NCI-H345 treated with DMSO at 0.1 percent for 48 hours (cell line): Measurements from ENCODE around the gene PHOSPHO2.
"Not testable (repeated sequence)": the region's sequence is repeated elsewhere in the genome, so short reads cannot be mapped to it uniquely, and the experiment has no call there.

Experiments
- DNase-seq: peaks from one replicate; lab custom pipeline; 2025; ENCODE audit not compliant: unreplicated experiment; lab: John Stamatoyannopoulos, UW

The PHOSPHO2 gene

DNA sequence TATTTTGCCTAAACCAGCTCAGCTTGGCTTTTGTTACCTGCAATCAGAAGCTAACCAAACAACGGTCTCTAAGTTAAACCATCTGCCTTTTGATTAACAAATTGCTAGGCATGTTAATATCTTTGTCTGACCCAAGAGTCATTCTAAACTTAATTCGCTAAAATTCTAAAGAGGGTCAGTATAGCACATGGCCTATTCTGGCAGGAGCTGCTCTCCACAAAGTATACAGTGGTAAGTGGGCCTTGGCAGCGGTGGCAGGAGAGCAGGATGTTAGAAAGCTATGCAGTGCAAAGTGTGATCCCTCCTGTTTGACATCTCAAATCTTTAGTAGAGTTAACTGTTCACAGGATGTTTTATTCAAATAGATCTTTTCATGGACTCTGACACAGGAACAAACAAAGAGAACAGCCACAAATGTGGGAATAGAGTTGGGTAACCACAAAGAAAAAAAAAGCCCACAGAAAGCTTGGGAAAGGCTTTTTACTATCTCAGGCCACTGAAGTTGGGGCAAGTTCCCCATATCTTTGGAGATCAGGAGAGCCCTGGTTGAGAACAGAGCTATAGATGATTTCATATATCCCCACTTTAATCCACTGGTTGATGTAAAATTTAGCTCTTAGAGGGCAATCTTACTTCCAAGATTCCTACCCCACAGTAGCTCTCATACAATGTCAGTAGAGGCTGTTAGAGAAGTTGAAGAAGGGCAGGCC, 10.7 kb upstream of the PHOSPHO2 start:
- DNase-seq, result no peak

DNA sequence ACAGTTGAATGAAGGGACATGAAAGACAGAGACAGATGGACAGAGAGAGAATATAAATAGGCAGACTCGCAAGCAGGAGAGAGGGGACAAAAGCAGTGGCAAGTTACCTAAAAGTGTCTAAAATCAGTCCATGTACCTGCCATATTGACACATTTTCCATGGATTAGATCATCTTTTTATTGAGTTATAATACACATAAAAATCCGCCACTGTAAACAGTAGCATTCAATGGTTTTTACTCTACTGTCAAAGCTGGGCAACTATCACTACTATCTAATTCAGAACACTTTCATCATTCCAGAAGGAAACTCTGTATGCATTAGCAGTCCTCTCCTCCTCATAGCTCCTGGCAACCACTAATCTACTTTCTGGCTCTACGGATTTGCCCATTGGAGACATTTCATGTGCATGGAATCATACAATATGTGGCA, 10.1 kb upstream of the PHOSPHO2 start:
- no peak for DNase-seq

DNA sequence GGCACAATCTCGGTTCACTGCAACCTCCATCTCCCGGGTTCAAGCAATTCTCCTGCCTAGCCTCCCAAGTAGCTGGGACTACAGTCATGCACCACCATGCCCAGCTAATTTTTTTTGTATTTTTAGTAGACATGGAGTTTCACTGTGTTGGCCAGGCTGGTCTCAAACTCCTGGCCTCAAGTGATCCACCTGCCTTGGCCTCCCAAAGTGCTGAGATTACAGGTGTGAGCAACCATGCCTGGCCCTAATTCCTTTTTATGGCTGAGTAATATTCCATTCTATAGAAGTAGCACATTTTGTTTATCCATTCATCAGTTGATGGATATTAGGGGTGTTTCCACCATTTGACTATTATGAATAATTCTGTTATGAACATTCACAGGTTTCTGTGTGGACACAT, 9.6 kb upstream of the PHOSPHO2 start:
- not testable (repeated sequence) for DNase-seq

DNA sequence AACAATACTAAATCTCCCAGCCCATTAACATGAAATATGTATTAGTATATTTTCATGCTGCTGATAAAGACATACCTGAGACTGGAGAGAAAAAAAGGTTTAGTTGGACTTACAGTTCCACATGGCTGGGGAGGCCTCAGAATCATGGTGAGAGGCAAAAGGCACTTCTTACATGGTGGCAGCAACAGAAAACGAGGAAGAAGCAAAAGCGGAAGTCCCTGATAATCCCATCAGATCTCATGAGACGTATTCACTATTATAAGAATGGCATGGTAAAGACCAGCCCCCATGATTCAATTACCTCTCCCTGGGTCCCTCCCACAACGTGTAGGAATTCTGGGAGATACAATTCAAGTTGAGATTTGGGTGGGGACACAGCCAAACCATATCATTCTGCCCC, 7.4 kb upstream of the PHOSPHO2 start:
- DNase-seq, result not testable (repeated sequence)

DNA sequence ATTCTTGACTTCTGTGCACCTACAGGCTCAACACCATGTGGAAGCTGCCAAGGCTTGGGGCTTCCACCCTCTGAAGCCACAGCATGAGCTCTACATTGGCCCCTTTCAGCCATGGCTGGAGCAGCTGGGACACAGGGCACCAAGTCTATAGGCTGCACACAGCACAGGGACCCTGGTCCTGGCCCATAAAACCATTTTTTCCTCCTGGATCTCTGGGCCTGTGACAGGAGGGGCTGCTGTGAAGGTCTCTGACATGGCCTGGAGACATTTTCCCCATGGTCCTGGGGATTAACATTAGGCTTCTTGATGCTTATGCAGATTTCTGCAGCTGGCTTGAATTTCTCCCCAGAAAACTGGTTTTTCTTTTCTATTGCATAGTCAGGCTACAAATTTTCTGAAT, 6.3 kb upstream of the PHOSPHO2 start:
- not testable (repeated sequence) for DNase-seq

DNA sequence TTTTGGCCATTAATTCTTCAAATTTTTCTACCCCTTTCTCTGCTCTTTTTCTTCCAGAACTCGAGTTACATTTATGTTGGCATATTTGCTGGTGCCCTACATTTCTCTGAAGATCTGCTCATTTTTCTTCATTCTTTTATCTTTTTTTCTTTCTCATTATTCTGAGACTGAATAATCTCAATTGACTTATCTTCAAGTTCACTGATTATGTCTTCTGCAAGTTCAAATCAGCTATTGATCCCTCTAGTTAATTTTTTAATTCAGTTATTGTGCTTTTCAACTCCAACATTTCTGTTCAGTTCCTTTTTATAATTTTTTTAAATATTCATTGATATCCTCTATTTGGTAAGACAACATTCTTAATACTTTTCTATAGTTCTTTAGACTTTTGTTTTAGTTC, 3.3 kb upstream of the PHOSPHO2 start:
- no peak for DNase-seq

DNA sequence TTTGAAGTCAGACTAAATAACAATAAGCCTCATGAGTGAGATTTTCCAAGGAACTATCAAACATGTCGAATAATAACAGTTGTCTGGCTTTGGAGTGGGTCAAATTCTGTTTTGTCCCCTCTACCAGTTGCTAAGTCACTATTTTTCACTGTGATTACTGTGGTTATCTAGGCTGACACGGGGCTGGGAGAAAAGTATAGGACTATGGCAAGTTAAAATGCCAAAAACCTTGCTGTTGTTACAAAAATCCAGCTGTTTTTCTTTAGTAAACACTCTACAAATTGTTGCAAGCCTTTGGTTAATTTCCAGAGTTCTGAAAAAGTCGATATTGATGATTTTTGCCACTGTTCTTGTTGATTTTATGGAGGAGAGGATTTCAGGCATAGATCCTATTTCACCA, 1.6 kb upstream of the PHOSPHO2 start:
- DNase-seq, result no peak

DNA sequence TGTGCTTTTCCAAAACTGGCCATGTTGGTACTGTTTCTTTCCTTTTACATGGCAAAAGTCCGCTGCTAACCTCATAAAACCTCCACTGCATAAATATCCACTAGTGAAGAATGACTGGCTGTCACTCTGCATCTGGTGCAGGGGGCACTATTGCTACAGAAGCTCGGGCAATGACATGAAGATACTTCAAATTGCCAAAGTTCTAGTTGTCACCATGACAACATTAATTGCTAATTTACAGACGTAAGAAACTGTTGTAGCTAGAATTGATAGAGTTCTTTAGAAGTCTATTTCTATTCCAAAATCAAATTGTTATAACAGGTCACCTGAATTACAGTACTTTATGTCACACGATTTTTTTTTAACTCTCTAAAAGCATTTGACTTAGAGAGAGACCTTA, 909 bp upstream of the PHOSPHO2 start:
- DNase-seq, result no peak

DNA sequence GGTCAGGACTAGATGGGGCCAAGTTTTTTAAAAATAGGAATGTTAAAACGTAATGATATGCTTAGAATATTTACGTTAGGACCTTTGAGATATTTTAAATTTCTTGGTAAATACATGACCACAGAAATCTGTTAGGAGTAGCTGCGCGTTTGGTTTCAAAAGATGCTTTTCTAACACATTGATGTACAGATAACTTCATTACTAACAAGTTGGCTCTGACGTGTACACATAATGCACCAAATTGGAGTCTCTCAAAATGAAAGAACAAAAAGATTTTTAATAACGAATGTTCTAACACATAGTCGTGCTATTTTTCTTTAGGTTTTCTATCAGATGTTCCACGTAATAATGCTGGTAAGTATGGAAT, 608 bp downstream of the PHOSPHO2 start:
- DNase-seq, result no peak

DNA sequence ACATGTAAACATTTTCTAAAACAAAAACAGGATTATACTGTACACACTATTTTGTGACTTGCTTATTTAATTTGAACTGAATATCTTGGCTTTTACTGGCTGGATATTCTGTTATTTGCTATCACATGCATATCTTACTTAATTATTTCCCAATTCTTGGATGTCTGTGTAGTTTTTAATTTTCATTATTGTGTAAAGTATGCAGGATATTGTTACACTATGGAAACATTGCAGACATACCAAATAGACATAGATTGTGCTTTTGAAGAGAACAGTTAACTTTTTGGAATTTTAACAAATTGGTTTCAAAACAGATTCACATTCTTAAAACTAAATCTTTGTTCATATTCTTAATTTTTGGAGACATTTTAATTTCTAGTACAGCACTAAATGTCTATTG, 2.1 kb downstream of the PHOSPHO2 start:
- DNase-seq, result no peak

DNA sequence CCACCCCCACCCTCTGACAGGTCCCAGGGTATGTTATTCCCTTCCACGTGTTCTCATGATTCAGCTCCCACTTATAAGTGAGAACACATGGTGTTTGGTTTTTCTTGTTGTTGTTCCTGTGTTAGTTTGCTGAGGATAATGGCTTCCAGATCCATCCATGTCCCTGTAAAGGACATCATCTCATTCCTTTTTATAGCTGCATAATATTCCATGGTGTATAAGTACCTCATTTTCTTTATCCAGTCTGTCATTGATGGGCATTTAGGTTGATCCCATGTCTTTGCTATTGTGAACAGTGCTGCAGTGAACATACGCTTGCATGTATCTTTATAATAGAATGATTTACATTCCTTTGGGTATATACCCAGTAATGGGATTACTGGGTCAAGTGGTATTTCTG, 4.9 kb downstream of the PHOSPHO2 start:
- DNase-seq, result not testable (repeated sequence)

DNA sequence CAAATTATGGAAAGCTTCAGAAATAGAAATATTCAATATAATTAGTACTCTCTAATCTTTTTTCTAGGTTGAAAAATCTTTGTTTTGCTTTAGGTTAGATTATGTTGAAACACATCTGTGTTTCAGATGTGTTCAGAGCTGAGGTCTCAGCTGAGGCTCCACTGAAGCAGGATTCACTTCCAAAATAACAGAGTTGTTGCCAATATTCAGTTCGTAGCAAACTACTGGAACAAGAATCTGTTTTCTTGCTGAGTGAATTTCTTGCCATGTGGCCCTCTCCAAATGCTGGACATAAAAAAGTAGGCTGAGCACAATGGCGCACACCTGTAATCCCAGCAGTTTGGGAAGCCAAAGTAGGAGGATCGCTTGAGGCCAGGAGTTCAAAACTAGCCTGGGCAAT, 8.7 kb downstream of the PHOSPHO2 start:
- no peak for DNase-seq

DNA sequence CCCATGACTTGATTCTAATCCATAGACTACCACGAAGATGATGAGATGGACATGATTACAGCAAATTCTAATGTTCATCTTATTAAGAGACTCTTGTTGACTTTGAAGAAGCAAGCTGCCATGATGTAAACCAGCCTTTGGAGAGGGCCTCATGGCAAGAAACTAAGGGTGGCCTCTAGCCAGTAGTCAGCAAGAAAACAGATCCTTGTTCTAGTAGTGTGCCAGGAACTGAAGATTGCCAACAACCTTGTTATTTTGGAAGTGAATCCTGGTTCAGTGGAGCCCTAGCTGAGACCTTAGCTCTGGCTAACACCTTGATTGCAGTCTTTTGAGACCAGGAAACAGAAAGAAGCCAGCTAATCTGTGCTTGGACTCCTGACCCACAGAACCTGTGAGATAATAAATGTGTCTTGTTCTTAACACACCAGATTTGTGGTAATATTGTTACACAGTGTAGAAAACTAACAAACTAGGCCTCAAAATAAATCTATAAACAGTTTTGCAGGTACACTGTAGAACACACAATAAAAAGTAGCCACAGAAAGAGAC, 10.0 kb downstream of the PHOSPHO2 start:
- no peak for DNase-seq

DNA sequence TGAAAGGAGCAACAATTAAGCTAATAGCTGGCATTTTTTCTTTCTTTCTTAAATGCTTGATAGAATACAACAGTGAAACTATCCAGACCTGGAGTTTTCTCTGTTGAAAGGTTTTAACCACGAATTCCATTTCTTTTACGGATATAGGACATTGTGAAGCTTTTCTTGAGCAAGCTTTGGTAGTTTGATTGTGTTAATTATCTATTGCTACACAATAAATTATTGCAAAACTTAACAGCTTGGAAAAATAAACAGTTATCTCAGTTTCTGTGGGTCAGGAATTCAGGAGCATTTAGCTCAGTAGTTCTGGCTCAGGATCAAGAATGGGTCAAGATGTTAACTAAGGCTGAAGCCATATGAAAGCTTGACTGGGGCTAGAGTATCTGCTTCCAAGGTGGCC, 11.7 kb downstream of the PHOSPHO2 start:
- DNase-seq, result no peak

DNA sequence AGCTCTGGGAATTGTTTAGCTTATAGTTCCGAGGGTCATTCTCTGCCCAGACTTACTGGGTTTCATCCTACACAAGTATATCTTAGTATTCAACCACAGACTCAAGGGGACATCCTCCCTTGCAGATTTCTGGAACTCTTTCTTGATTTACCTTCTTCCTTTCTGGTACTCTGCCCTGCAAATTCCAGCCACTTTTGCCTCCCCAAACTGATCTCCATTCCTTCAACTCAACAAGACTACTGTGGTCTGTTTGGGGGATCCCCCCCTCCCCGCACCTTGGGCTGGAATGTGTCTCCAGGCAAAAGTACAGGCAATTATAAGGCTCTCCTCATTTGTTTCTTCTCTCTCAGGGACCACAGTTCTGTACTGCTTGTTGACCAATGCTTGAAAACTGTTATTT, 13.4 kb downstream of the PHOSPHO2 start:
- DNase-seq, result no peak

DNA sequence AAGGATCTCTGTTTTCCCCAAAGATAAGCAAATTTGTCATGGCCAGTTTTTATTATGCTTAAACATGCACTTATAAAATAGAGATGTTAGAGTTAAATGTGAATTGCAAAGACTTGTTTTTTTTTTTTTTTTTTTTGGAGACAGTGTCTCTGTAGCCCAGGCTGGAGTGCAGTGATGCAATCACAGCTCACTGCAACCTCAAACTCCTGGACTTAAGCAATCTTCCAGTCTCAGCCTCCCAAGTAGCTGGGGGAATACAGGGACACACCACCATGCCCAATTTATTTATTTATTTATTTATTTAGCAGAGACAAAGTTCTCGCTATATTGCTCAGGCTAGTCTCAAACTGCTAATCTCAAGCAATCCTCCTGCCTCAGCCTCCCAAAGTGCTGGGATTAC, 15.1 kb downstream of the PHOSPHO2 start:
- no peak for DNase-seq

DNA sequence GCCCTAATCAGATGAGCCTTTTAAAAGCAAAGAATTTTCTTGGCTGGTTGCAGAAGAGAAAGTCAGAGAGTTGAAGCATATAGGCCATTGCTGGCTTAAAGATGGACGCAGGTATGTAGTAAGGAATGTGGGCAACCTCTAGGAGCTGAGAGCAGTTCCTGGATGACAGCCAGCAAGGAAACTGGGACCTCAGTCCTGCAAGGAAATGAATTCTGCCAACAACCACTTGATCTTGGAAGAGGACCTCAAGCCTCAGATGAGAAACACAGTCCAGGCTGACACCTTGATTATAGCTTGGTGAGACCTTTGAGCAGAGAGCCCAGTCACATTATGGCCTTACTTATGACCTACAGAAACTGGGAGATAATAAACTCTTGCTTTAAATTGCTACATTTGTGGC, 15.7 kb downstream of the PHOSPHO2 start:
- DNase-seq, result no peak

DNA sequence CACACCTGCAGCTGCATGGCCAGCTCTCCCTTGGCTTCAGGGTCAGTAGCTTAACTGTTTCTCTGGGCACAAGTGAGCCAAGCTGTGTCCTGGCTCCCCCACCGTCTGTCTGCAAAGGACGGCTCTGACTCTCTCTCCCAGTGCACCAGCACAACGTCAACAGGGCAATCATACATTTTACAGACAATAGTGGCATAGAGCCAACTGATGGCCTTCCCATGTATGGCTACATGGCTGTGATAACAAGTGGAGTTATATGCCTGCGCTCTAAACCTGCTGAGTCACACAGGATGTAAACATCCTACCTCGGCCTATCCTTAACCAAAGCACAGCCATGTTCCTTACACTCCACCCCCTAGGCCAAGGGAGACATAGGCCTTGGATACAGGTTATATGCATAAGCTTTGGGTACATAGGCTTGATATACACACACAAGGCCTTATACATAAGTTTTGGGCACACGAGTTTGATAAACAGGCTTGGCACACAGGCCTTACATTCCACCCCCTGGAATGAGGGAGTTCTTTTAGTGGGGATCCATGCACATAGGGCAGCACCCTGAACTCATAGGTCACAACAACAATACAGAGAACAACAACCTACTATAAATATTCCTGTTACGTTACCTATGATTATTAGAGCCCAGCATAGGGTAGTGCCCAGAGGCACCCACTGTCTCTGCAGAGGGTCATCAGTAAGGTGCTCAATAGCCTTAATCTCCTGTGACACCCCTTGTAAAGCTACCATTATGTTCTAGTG, 17.7 kb downstream of the PHOSPHO2 start:
- no peak for DNase-seq

DNA sequence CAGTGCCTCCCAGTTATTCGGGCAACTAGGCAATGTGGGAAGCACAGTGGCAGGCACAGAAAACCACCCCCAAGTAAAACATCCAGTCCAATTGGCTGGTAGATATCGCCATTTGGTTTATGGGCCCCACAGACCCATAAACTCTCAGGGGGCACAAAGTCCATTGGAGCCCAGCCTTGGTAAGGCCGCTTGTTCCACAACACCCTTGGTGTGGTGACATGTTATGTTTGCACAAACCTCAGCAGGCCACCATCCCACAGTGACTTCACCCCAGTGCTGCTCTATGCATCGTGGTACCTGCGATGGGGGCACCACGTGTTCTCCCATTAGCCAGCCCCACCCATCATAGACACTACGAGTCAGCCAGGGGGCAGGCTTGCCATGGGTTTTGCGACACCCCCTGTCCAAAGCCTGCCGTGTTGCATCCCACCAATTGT, 18.5 kb downstream of the PHOSPHO2 start:
- no peak for DNase-seq

DNA sequence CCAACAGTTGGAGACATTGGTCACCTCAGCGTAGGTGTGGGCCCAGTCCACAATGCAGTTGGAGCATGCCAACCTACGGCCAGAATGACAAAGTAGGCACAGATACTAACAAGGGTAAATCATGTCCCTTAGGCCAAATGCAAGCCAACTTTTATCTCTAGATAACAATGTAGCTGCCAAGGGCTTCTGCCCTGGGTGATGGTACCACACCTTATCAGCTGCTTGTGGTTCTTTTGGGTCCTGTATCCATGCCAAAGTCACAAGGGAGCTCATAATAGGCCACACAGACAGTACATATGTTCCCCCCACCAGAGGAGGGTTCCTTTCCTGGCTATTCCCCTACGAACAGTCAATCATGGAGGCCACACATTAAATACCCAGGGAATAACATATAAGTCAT, 19.1 kb downstream of the PHOSPHO2 start:
- no peak for DNase-seq

DNA sequence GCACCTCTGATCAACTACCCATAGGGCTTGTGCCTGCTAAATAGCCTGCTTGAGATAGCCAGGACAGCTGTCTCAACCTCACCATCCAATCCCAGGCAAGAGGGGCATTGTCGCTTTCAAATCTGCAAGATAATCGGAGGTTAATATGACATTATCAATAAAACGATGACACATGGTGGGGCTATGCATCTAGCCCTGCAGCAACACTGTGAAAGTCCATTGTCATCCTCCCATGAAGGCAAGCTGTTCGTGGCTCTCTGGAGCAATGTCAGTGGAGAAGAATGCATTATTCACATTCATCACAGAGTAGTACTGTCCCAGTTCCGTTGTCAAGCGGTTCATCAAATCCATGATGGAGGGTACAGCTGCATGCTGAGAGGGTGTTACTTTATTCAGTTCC, 20.4 kb downstream of the PHOSPHO2 start:
- DNase-seq, result no peak
